MM.1S (cell line): Measurements from ENCODE around the gene RSF1.
"Not testable (repeated sequence)": the region's sequence is repeated elsewhere in the genome, so short reads cannot be mapped to it uniquely, and the experiment has no call there.

ENCODE experiments used
- DNase-seq: peaks from one replicate; pipeline ENCODE4 v3.0.0-alpha.2; 2015
- H2AFZ ChIP-seq: fragments of 300-600 bp; sonication (generic); 2 replicates; pipeline ENCODE4 v1.6.0; 2016; ENCODE audit warnings: antibody characterized with exemption, low read length
- H3F3A ChIP-seq: fragments of 300-600 bp; sonication (generic); 2 replicates; pipeline ENCODE4 v1.6.1; 2016; ENCODE audit warnings: mild to moderate bottlenecking, antibody characterized with exemption, low read length, moderate library complexity, mixed read lengths; ENCODE audit not compliant: insufficient read depth
- H3K27ac ChIP-seq: fragments of 300-600 bp; sonication (generic); 2 replicates; pipeline ENCODE4 v1.5.1; 2016; ENCODE audit warnings: mild to moderate bottlenecking, low read length
- H3K27me3 ChIP-seq: fragments of 300-600 bp; sonication (generic); replicated peaks from 2 replicates; pipeline ENCODE4 v1.6.0; 2016; ENCODE audit warnings: low read length; ENCODE audit not compliant: insufficient read depth
- H3K36me3 ChIP-seq: fragments of 300-600 bp; sonication (generic); replicated peaks from 2 replicates; pipeline ENCODE4 v1.6.1; 2016; ENCODE audit warnings: mild to moderate bottlenecking, low read length, mixed read lengths; ENCODE audit not compliant: insufficient read depth
- H3K4me1 ChIP-seq: fragments of 300-600 bp; sonication (generic); 2 replicates; pipeline ENCODE4 v1.6.1; 2016; ENCODE audit warnings: low read length, mixed read lengths
- H3K4me2 ChIP-seq: fragments of 300-600 bp; sonication (generic); 2 replicates; pipeline ENCODE4 v1.6.0; 2016; ENCODE audit warnings: low read depth, low read length
- H3K4me3 ChIP-seq: fragments of 300-600 bp; sonication (generic); 2 replicates; pipeline ENCODE4 v1.5.1; 2016; ENCODE audit warnings: low read length, mixed read lengths
- H3K79me2 ChIP-seq: fragments of 300-600 bp; sonication (generic); 2 replicates; pipeline ENCODE4 v1.6.1; 2016; ENCODE audit warnings: mixed run types, low read length, mixed read lengths
- H3K9ac ChIP-seq: fragments of 300-600 bp; sonication (generic); 2 replicates; pipeline ENCODE4 v1.6.1; 2016; ENCODE audit warnings: low read length, mixed read lengths
- H3K9me2 ChIP-seq: fragments of 300-600 bp; sonication (generic); replicated peaks from 2 replicates; pipeline ENCODE4 v1.6.1; 2016; ENCODE audit warnings: mild to moderate bottlenecking, low read length, mixed read lengths; ENCODE audit not compliant: insufficient read depth
- H3K9me3 ChIP-seq: fragments of 300-600 bp; sonication (generic); replicated peaks from 2 replicates; pipeline ENCODE4 v1.6.1; 2016; ENCODE audit warnings: mild to moderate bottlenecking, low read length, mixed read lengths; ENCODE audit not compliant: insufficient read depth
- H4K20me1 ChIP-seq: fragments of 300-600 bp; sonication (generic); 2 replicates; pipeline ENCODE4 v1.6.1; 2016; ENCODE audit warnings: mild to moderate bottlenecking, low read length, moderate library complexity, mixed read lengths; ENCODE audit not compliant: insufficient read depth
- CTCF ChIP-seq: fragments of 300-600 bp; sonication (generic); IDR thresholded peaks from 2 replicates; pipeline ENCODE4 v1.5.1; 2016; ENCODE audit warnings: antibody characterized with exemption, low read length, mixed read lengths
- EZH2 ChIP-seq: fragments of 300-600 bp; sonication (generic); optimal IDR thresholded peaks from 2 replicates; pipeline ENCODE3; 2017; ENCODE audit warnings: low read depth, mild to moderate bottlenecking, antibody characterized with exemption, low read length, mixed read lengths
- EZH2phosphoT487 ChIP-seq: fragments of 300-600 bp; sonication (generic); IDR thresholded peaks from 2 replicates; pipeline ENCODE4 v1.6.1; 2018; ENCODE audit warnings: antibody characterized with exemption, low read length

RSF1 gene

GRCh38 chr11:77637345-77638165 is 183.0 kb downstream of the RSF1 start, which contains the start of gene CLNS1A:
TSS of gene CLNS1A (minus strand) at chr11:77637794. CDS start at chr11:77637714, 80 bp downstream.
- peaks cover 49% of the 10 kb centered on the region for H3K79me2 ChIP-seq
- no peak for TF ChIP-seq EZH2
- TF ChIP-seq EZH2phosphoT487 = no peak
- no peak for TF ChIP-seq CTCF

DNA sequence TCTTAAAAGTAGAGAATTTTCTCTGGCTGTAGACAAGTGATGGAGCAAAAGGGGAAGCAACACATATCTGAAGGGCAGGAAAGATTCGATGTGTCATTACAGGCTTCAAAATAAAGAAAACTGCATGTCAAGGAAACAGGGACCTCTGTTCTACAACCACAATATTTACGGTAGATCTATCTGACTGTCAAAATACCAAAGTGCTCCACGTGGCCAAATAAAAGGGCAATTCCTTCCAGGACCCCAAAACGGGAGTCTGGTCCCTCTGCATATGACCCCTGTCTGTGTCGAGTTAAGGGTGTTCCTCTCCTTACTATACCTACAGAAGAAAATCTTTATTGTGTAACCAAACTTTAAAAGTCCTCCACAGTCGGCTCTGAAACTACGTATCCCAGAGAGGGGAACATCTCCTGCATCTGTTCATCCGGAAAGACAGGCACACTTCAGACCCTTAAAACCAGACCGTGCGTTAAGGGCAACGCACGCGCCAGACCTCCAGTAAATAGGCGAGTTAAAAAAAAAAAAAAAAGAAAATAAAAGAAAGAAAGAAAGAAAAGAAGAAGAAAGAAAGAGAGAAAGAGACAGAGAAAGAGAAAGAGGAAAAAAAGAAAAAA is 183.7 kb downstream of the RSF1 start:
- Histone ChIP-seq H3K9me2 (no peaks in the 10 kb centered on the region), H3K27me3 (no peaks in the 10 kb centered on the region), H3K79me2 (peaks cover 55% of the 10 kb centered on the region), H3F3A (no peaks in the 10 kb centered on the region), H3K4me2 (peak overlapping the region; percentile 62), H3K4me3 (peak overlapping the region; percentile 89), H2AFZ (peak overlapping the region; percentile 97; the same call in 1 of the 2 replicates), H3K9ac (peak overlapping the region; percentile 92), H3K27ac (peak overlapping the region; percentile 34; the same call in 1 of the 2 replicates), H3K36me3 (no peaks in the 10 kb centered on the region), H4K20me1 (no peaks in the 10 kb centered on the region), H3K9me3 (no peaks in the 10 kb centered on the region), H3K4me1 (peaks cover 7% of the 10 kb centered on the region)
- DNase-seq = no peak
- TF ChIP-seq EZH2phosphoT487 = no peak
- TF ChIP-seq CTCF = no peak
- TF ChIP-seq EZH2 = no peak

More at GRCh38 chr11:77637345-77638165, 183.0 kb downstream of the RSF1 start, which contains the start of gene CLNS1A:
- no peaks in the 10 kb centered on the region for H3F3A ChIP-seq
- H3K36me3 ChIP-seq = no peaks in the 10 kb centered on the region
- peak within 1 kb of the TSS; percentile 92 for H3K9ac ChIP-seq
- H3K27ac ChIP-seq = peak within 1 kb of the TSS; percentile 34; the same call in 1 of the 2 replicates
- H2AFZ ChIP-seq = peak within 1 kb of the TSS; percentile 97
- peaks cover 7% of the 10 kb centered on the region for H3K4me1 ChIP-seq
- H3K27me3 ChIP-seq = no peaks in the 10 kb centered on the region
- no peaks in the 10 kb centered on the region for H3K9me2 ChIP-seq
- no peaks in the 10 kb centered on the region for H3K9me3 ChIP-seq
- DNase-seq = peak; percentile 87
- peak within 1 kb of the TSS; percentile 89 for H3K4me3 ChIP-seq
- H3K4me2 ChIP-seq = peak within 1 kb of the TSS; percentile 62
- no peaks in the 10 kb centered on the region for H4K20me1 ChIP-seq

- not testable (repeated sequence) for H3K9me3 ChIP-seq, H3K4me2 ChIP-seq, H3K27ac ChIP-seq, H4K20me1 ChIP-seq, H3K9me2 ChIP-seq, H3F3A ChIP-seq, DNase-seq, H2AFZ ChIP-seq, H3K9ac ChIP-seq, H3K36me3 ChIP-seq, H3K4me1 ChIP-seq, H3K27me3 ChIP-seq, H3K4me3 ChIP-seq
- peaks cover 82% of the 10 kb centered on the region for H3K79me2 ChIP-seq
Observed at GRCh38 chr11:77633926-77634325, 186.6 kb downstream of the RSF1 start.
